ENCODE measurements around the gene NCOR2.
A peak's percentile ranks its signal among the peaks of the same experiment; 100 is the strongest.

The NCOR2 gene

DNA sequence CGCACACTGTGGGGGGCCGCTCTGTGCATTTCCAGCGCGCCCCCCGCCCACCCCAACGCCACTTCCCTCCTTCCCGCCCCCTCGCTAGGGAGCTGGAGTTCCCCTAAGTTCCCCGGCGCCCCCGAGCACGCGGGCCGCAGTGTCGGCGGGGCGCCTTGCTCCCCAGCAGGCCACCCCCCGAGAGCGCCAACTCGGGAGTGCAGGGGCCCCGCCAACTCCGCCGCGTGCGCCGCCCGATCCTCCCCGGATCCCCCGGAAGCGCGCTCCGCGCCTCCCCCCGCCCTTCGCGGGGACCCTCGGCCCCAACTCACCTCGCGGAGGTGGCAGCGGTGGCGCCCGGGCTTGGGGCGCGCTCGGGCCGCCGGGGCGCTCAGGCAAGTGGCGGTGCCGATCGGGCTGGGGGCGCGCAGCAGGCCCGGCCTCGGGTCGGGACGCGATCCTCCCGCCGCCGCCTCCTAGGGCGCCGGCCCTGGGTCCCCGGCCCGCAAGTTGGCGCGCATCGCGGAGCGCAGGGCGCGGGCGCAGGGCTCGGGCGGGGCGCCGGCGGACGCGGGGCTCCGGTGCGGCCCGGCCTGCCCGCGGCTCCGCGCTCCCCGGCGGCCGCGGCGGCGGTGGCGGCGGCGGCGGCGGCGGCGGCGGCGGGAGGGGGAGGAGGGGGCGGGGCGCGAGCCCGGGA is at the start of gene NCOR2:
Gene NCOR2 (minus strand): TSS at position 616 of the 676 bp plus-strand sequence. CDS start 72,361 bp downstream, outside the sequence.
- peak; percentile 65 for DNase-seq

DNA sequence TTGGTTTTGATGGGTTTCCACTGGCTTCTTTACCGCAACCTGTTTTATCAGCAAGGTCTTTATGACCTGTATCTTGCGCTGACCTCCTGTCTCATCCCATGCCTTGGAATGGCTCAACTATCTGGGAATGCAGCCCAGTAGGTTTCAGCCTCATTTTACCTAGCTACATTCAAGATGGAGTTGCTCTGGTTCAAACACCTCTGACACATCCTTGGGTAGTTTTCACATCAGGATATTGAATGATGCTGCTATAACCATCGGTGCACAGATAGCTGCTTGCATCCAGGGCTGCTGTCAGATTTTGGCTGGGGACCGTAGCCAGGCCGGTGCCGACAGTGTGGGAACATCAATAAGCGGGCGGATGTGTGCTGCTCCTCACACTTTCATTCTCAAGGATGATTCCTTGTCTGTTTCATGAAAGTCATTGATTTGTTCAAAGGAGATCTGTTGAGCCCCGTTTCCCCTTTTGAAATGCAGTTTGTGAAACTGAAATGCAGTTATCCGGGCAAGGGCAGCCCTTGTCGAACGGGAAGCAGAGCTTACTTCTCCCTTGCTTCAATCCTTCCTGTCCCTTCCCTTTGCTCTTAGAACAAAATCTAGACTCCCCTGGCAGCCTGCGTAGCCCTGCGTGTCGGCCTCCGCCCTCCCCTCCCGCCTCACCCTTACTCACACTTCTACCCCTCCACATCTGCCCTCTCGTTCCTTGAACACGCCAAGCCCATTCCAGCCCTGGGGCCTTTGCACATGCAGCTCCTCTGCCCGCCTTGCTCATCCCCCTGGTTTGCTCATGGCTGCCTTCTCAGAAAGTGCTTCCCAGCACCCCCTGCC is 49.2 kb upstream of the NCOR2 start:
- no peak for DNase-seq

DNA sequence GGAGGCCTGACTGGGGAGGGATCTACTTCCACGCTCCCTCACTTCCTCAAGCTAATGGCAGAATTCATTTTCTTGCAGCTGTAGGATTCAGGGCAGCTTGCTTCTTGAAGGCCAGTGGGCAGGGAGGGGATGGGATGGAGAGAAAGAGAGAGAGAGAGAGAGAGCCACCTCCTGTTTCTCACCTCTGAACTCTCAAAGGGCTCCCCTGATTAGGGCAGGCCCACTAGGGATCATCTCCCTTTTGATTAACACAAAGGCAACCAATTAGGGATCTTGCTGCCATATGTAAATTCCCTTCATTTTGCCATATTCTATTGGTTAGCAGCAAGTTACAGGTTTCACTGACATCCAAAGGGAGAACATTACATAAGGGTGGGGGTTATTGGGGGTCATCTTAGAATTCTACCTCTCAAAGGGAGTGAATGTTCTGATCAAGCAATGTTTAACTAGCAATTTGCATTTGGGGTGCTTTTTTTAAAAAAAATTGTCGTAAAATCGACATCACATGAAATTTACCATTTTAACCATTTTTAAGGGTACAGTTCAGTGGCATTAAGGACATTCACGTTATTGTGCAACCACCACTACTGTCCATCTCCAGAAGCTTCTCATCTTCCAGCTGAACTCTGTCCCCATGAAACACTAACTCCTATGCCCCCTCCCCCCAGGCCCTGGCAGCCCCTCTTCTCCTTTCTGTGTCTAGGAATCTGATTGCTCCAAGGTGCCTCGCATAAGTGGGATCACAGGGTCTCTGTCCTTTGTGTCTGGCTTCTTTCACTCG is 47.3 kb upstream of the NCOR2 start:
- DNase-seq: no peak

DNA sequence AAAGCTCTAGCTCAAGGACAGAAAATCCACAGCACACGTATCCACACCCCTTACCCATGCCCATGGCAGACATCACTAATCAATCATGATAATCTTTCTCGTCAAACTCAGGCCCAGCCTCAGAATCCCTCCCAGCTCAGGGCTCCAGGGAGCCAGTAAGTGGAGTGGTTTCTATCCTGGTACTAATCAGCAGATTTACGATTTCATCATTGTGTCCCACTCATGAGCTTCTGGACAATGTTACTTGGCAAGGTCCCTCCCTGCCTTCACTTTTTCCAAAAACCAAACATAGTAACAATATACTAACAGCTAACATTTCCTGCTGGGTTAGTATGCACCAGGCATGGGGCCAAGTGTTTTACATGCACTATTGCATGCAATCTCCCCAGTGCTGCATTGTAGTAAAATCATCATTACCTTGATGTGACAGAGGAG is 45.8 kb upstream of the NCOR2 start:
- DNase-seq: no peak

DNA sequence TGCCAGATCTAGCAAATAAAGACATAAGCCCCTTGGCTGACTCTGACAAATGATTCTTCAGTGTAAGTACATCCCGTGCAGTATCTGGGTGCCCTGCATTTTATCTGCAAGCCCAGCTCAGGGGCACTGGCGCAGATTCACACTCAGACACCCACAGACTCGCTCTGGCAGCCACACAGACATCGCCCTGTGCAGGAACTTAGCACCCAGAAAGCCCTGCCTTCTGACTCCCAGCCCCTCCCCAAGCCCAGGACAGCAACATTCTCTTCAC is 44.9 kb upstream of the NCOR2 start:
- no peak for DNase-seq

DNA sequence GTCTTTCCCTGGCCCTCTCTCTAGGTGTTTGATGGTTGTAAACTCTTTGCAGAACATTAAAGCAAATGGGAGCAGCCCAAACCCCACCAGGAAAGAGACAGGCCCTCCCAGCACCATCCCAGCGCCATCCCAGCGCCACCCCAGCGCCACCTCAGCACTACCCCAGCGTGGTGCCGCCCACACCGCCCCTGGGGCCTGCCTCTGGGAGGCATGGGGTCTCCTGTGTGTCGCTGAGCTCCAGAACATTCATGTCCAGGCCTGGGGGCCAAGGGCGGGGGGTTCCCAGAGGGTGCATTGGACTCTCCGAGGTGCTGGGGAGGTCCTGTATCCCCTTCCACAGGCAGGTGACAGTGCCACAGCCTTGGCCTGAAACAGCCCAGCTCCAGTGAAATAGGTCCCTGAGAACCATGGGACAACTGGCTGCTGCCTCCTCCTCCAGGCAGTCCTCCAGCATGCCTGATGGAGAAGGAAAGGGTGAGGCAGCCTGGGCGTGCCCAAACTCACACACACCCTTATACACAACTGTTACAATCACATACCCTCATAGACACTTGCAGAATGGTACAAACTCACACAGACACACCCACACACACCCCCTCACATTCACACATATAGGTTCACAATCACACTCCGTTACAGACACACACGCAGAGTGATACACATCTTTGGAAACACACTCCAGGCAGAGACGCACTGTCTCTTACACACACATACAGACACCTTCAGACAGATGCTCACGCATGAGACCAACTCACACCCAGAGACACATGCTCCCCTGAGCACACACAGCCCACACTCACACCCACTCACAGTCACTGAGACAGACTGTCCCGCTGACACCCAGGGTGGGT is 44.4 kb upstream of the NCOR2 start:
- no peak for DNase-seq

GRCh38 chr12:124610629-124611558 is 43.5 kb upstream of the NCOR2 start:
- no peak for DNase-seq

- no peak for DNase-seq
These were observed 42.7 kb upstream of the NCOR2 start for GRCh38 chr12:124610021-124610612.

DNA sequence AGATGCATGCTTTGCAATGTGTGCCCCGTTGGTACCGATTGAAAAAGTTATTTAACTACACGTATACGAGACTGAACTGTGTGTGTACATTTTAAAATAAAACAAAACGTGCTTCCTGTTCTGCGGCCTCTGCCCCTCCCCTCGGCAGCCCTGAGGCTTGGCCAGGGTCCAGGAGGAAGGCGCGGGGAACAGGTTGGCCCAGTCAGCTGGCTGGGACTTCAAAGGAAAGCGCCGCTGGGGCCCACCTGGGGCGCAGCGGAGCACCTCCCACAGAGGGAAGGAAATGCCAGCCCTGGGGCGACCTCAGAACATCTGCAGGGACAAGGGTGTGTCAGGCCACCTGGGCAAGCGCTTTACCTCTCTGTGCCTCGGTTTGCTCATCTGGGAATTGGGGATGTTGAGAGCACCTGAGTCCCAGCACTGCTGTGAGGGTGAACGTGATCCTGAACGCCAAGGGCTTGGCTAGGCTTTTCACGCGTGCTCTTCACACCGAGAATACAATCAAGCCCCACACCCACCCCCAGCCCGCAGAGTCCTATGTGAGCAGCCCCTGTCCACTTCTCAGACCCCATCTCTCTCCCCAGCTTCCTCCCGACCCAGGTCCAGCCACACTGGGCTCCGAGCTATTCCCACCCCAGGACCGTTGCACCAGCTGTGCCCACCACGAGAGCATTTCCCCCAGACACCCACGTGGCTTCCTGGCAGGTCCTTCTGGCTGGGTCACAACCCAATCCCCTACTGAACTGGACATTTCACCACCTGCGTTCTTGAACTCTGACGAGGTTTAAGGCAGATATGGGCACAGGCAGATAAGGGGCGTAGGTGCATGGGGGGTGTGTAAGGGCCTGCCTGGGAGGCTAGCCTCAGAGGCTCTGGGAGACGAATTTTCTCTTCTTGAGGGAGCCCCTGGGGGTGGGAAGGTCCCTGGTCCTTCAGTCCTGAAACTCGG is 41.9 kb upstream of the NCOR2 start:
- DNase-seq: peak; percentile 76

DNA sequence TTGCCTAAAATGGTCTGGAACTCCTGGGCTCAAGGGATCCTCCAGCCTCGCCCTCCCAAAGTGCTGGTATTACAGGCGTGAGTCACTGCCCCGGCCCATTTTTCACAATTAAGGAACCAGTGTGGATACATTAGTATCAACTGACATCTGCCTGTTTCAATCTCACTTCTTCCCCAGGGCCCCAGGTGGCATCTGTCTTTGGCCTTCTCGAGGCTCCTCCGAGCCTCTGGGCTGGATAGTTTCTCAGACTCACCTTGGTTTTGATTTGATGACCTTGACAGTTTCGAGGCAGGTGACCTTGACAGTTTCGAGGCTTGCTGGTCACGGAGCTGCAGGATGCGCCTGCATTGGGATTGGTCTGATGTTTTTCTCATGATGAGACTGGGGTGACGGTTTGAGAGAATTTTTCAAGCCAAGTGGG is 41.0 kb upstream of the NCOR2 start:
- DNase-seq: no peak

GRCh38 chr12:124607681-124608425 is 40.4 kb upstream of the NCOR2 start:
- DNase-seq: no peak

DNA sequence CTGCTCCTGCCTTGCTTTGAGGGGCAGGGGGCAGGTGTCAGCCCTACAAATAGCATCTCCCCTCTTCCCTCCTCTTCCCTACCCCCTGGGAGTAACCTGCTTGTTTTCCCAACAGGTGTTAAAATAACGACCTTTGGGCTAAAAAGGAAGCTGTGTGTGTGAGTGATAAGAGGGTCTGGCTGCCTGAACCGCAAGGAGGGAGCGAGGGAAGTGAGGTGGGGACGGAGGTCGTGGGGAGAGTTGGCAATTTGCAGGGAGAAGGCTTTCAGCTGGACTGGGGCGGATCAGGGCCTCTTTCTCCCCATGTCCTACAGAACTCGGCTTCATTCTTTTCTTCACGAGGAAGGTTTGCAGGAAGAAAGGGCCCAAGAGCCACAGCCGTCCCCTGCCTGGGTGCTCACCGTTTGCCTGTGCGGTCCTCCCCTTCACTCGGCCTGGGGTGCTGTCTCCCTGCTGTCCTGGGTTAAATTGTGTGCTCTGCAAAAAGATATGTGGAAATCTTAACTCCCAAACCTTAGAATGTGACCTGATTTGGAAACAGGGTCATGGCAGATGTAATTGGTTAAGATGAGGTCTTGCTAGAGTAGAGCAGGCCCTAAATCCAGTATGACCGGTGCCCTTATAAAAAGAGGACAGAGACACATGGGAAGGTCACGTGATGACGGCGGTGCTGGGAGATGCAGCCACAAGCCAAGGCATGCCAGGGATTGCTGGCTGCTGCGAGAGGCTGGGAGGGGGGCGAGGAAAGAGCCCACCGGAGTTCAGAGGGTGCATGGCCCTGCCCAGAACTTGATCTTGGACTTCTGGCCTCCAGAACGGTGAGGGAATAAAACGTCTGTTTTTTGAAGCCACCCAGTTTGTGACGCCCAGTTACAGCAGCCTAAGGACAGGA is 38.7 kb upstream of the NCOR2 start:
- no peak for DNase-seq

- DNase-seq: no peak
These were observed 37.9 kb upstream of the NCOR2 start for GRCh38 chr12:124605150-124605882.

- DNase-seq: no peak
These were observed 36.9 kb upstream of the NCOR2 start for GRCh38 chr12:124604264-124604680.

- peak; percentile 62 for DNase-seq
These were observed 36.4 kb upstream of the NCOR2 start for GRCh38 chr12:124603831-124604251.

GRCh38 chr12:124603100-124603541 is 35.7 kb upstream of the NCOR2 start:
- peak; percentile 48 for DNase-seq

- DNase-seq: no peak
These were observed 34.3 kb upstream of the NCOR2 start for GRCh38 chr12:124601706-124602105.
